Astrocyte (in vitro differentiated cells and primary cell): Measurements from ENCODE around the gene ARTN. TPM values are rescaled to one million over a fixed set of nuclear protein-coding genes. Genes with fewer than 3 reads are reported as not detected.

Experiments used
- DNase-seq: peaks from one replicate; pipeline ENCODE4 v3.0.0-alpha.2; 2010; ENCODE audit warnings: low read depth
- FAIRE-seq: peaks from 2 replicates; lab custom pipeline; 2011; peaks lifted over from hg19 to GRCh38; lab: Jason Lieb, UNC
- H2AFZ ChIP-seq: 2 replicates; pipeline ENCODE4 v1.6.0; 2012; ENCODE audit warnings: low read depth, low read length, inconsistent platforms
- H3K27ac ChIP-seq: 2 replicates; pipeline ENCODE4 v1.5.1; 2011; ENCODE audit warnings: low read depth, low read length, inconsistent platforms
- H3K27me3 ChIP-seq: 2 replicates; pipeline ENCODE4 v1.6.0; 2011; ENCODE audit warnings: low read length, inconsistent platforms; ENCODE audit not compliant: insufficient read depth
- H3K36me3 ChIP-seq: 2 replicates; pipeline ENCODE4 v1.5.1; 2011; ENCODE audit warnings: low read length, inconsistent platforms; ENCODE audit not compliant: insufficient read depth
- H3K4me1 ChIP-seq: 2 replicates; pipeline ENCODE4 v1.5.1; 2011; ENCODE audit warnings: low read length, inconsistent platforms; ENCODE audit not compliant: insufficient read depth
- H3K4me2 ChIP-seq: 2 replicates; pipeline ENCODE4 v1.6.0; 2012; ENCODE audit warnings: low read length, inconsistent platforms
- H3K4me3 ChIP-seq: 2 replicates; pipeline ENCODE4 v1.5.1; 2011; ENCODE audit warnings: low read depth, mild to moderate bottlenecking, low read length, inconsistent platforms; ENCODE audit not compliant: insufficient read depth
- H3K79me2 ChIP-seq: 2 replicates; pipeline ENCODE4 v1.6.0; 2012; ENCODE audit warnings: mild to moderate bottlenecking, low read length, inconsistent platforms; ENCODE audit not compliant: insufficient read depth
- H3K9ac ChIP-seq: 2 replicates; pipeline ENCODE4 v1.6.0; 2012; ENCODE audit warnings: mild to moderate bottlenecking, low read length, inconsistent platforms
- H3K9me3 ChIP-seq: 2 replicates; pipeline ENCODE4 v1.5.1; 2012; ENCODE audit warnings: low read depth, mild to moderate bottlenecking, low read length, inconsistent platforms; ENCODE audit not compliant: insufficient read depth
- H4K20me1 ChIP-seq: 2 replicates; pipeline ENCODE4 v1.6.0; 2012; ENCODE audit warnings: low read length, inconsistent platforms; ENCODE audit not compliant: insufficient read depth
- H3K27ac Mint-ChIP-seq: one replicate; pipeline ENCODE4 v1.8.0; 2021; ENCODE audit warnings: mild to moderate bottlenecking, mixed read lengths; ENCODE audit not compliant: unreplicated experiment
- H3K27me3 Mint-ChIP-seq: one replicate; pipeline ENCODE4 v1.8.0; 2021; ENCODE audit warnings: low read depth, mixed read lengths; ENCODE audit not compliant: unreplicated experiment
- H3K36me3 Mint-ChIP-seq: one replicate; pipeline ENCODE4 v1.8.0; 2021; ENCODE audit warnings: low read depth, mixed read lengths; ENCODE audit not compliant: unreplicated experiment
- H3K4me1 Mint-ChIP-seq: one replicate; pipeline ENCODE4 v1.8.0; 2021; ENCODE audit warnings: low read depth, mixed read lengths; ENCODE audit not compliant: unreplicated experiment
- H3K4me3 Mint-ChIP-seq: one replicate; pipeline ENCODE4 v1.8.0; 2021; ENCODE audit warnings: mild to moderate bottlenecking, moderate library complexity, mixed read lengths; ENCODE audit not compliant: unreplicated experiment
- H3K9me3 Mint-ChIP-seq: one replicate; pipeline ENCODE4 v1.8.0; 2021; ENCODE audit warnings: mild to moderate bottlenecking, mixed read lengths; ENCODE audit not compliant: unreplicated experiment
- CTCF ChIP-seq: IDR thresholded peaks from 2 replicates; pipeline ENCODE4 v1.5.1; 2011; ENCODE audit warnings: low read depth, mild to moderate bottlenecking, inconsistent platforms, low read length, moderate library complexity; ENCODE audit not compliant: insufficient read depth
- EZH2 ChIP-seq: IDR thresholded peaks from 2 replicates; pipeline ENCODE4 v1.6.1; 2012; ENCODE audit warnings: mild to moderate bottlenecking, low read length, inconsistent platforms; ENCODE audit not compliant: insufficient read depth
- total RNA-seq: library from RNA; stranded (reverse); gene quantifications from 2 replicates; pipeline ENCODE4 v1.2.1, GENCODE V29; 2021

The ARTN gene
- total RNA-seq, 1 donor from 2014 or later = 1.5 TPM

- H3K79me2 ChIP-seq = no peaks in the 10 kb centered on the region
- no peak overlapping the region for H2AFZ ChIP-seq
- no peak overlapping the region for H3K27ac ChIP-seq
- Mint-ChIP-seq H3K27me3 (no peaks in the 10 kb centered on the region), H3K4me1 (no peaks in the 10 kb centered on the region), H3K9me3 (peaks cover 1% of the 10 kb centered on the region), H3K4me3 (no peak overlapping the region), H3K36me3 (peaks cover 39% of the 10 kb centered on the region), H3K27ac (no peak overlapping the region)
- TF ChIP-seq EZH2 = no peak
- TF ChIP-seq CTCF = no peak
- H3K36me3 ChIP-seq = no peaks in the 10 kb centered on the region
- FAIRE-seq = no peak
- H3K27me3 ChIP-seq = no peaks in the 10 kb centered on the region
- no peak overlapping the region for H3K4me3 ChIP-seq
- H3K4me2 ChIP-seq = no peak overlapping the region
- no peaks in the 10 kb centered on the region for H3K9me3 ChIP-seq
- DNase-seq = no peak
- H3K9ac ChIP-seq = no peak overlapping the region
- H4K20me1 ChIP-seq = peaks cover 20% of the 10 kb centered on the region
- no peaks in the 10 kb centered on the region for H3K4me1 ChIP-seq
Measured at GRCh38 chr1:43963006-43963405, 29.4 kb downstream of the ARTN start.

DNA sequence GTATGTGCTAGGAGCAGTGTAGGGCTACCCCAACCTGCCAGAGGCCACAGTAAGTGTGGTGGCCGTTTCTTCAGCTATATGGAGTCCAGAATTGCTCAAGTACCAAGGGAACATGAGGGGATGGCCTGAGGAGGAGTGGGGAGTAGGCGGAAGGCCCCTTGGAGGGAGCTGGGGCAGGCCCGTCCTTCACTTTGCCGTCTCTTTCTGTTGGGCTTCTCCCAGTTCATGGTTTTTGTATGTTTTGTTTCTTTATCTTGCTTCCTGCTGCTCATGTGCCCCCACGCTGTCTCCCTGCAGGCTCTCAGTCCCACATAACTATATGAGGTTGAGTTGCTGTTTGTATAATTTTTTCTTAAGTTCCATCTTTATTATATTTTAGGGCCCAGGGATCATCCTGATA, 30.3 kb downstream of the ARTN start:
- DNase-seq (no peak), FAIRE-seq (no peak)
- H3K36me3 Mint-ChIP-seq = peaks cover 31% of the 10 kb centered on the region
- no peak overlapping the region for H3K4me2 ChIP-seq
- no peak overlapping the region for H3K27ac Mint-ChIP-seq
- peaks cover 20% of the 10 kb centered on the region for H4K20me1 ChIP-seq
- no peaks in the 10 kb centered on the region for H3K4me1 Mint-ChIP-seq
- no peaks in the 10 kb centered on the region for H3K4me1 ChIP-seq
- no peak overlapping the region for H3K9ac ChIP-seq
- no peaks in the 10 kb centered on the region for H3K27me3 Mint-ChIP-seq
- H3K36me3 ChIP-seq = no peaks in the 10 kb centered on the region
- H3K9me3 Mint-ChIP-seq = no peaks in the 10 kb centered on the region
- no peak overlapping the region for H3K27ac ChIP-seq
- no peak overlapping the region for H3K4me3 Mint-ChIP-seq
- H3K4me3 ChIP-seq = no peak overlapping the region
- no peak overlapping the region for H2AFZ ChIP-seq
- no peaks in the 10 kb centered on the region for H3K9me3 ChIP-seq
- TF ChIP-seq CTCF (no peak), EZH2 (no peak)
- no peaks in the 10 kb centered on the region for H3K79me2 ChIP-seq
- H3K27me3 ChIP-seq = no peaks in the 10 kb centered on the region

DNA sequence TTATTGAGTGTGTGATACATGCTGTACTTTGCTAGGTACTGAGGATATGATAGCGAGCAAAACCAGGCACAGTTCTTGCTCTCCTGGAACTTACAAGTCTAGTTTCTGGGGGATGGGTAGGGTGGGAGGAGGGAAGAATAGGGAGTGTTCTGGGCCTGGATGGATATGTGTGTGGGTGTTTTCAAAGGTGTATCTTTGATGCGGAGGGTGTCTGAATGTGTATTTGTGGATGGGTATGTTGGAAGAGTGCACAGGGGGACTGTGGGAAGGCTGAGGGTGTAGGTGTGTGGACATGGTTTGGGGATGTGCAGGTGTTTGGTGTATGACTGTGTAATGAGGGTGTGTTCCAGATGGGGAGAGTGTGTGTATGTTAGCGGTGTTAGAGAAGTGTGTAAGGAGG, 31.7 kb downstream of the ARTN start:
- peaks cover 1% of the 10 kb centered on the region for H3K4me1 Mint-ChIP-seq
- Histone ChIP-seq H3K79me2 (peaks cover 2% of the 10 kb centered on the region), H3K4me3 (no peak overlapping the region), H3K36me3 (no peaks in the 10 kb centered on the region), H3K9me3 (no peaks in the 10 kb centered on the region), H3K4me1 (no peaks in the 10 kb centered on the region), H2AFZ (no peak overlapping the region), H3K27me3 (no peaks in the 10 kb centered on the region), H3K4me2 (no peak overlapping the region), H3K9ac (no peak overlapping the region), H4K20me1 (peaks cover 20% of the 10 kb centered on the region), H3K27ac (no peak overlapping the region)
- no peak for FAIRE-seq
- no peak for DNase-seq
- no peaks in the 10 kb centered on the region for H3K27me3 Mint-ChIP-seq
- H3K9me3 Mint-ChIP-seq = no peaks in the 10 kb centered on the region
- no peak overlapping the region for H3K4me3 Mint-ChIP-seq
- H3K36me3 Mint-ChIP-seq = peaks cover 23% of the 10 kb centered on the region
- no peak overlapping the region for H3K27ac Mint-ChIP-seq
- TF ChIP-seq EZH2 = no peak
- no peak for TF ChIP-seq CTCF
